ENCODE data around the gene PNCK.

Gene PNCK

DNA sequence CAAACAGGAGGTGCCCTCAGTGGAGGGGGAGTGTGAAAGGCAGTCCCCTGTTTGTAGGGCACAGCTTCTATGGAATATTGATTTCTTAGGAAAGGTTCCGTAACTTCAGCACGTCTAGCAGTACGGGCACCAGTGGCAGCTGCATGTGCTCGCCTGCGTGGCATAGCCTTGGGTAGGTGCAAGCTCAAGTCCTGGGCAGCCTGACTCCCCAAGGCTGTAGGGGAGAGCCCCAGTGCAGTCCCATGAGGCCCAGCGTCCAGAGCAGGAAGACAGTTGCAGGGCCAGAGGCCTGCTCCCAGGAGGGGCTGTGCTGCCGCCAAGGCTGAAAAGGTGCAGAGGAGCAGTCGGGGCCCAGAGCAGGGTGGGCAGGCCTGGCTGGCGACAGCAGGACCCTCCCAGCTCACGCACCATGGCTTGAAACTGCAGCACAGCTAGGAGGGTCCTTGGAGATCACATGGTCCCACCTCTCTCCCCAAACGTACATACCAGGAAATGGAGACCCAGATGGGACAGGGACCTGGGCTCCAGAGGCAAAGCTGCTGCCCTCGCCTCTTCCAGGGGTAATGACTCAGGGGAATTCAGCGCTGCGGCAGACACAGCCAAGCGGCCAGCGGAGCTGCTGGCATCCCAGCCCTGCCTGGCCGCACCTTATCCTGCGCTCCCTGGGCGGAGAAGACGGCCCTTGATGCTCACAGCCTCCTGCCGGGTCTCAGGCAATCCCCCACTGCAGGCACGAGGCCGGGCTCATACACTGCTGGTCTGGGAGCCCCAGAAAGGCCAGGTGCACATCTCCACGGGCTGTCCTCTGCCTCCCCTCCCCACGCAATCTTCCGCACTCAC is 32.7 kb downstream of the PNCK start:
- DNase-seq (ENCODE audit: low spot score): no peak

DNA sequence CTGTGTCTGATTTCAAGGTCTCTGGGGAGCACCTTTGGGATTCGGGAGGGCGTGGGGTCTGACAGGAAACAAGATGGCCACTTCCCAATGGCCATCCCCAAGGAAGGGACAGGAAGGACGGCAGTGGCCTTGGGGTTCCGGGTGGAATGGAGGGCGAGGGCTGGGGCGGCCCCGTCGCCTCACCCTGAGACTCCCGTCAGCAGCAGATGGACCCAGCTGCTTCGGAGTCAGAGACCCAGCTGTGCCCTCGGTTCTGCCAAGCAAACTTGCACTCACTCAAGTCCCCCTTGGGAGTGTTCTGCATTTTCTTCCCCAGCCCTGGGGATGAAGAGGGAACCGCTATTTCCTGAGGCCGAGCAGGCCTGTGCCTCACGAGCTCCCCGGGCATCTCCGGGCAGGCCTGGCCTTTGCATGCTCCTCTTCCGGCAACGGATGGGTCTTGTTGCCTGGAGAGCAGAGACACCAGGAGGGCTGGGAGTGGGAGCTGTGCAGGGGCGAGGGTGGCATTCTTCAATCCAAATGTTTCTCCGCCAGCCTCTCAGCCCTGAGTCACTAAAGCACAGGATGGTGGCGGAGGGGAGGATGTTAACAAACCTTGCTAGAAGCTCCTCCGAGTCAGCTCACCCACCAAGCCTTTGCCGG is 33.4 kb downstream of the PNCK start:
- no peak for DNase-seq (ENCODE audit: low spot score)

DNA sequence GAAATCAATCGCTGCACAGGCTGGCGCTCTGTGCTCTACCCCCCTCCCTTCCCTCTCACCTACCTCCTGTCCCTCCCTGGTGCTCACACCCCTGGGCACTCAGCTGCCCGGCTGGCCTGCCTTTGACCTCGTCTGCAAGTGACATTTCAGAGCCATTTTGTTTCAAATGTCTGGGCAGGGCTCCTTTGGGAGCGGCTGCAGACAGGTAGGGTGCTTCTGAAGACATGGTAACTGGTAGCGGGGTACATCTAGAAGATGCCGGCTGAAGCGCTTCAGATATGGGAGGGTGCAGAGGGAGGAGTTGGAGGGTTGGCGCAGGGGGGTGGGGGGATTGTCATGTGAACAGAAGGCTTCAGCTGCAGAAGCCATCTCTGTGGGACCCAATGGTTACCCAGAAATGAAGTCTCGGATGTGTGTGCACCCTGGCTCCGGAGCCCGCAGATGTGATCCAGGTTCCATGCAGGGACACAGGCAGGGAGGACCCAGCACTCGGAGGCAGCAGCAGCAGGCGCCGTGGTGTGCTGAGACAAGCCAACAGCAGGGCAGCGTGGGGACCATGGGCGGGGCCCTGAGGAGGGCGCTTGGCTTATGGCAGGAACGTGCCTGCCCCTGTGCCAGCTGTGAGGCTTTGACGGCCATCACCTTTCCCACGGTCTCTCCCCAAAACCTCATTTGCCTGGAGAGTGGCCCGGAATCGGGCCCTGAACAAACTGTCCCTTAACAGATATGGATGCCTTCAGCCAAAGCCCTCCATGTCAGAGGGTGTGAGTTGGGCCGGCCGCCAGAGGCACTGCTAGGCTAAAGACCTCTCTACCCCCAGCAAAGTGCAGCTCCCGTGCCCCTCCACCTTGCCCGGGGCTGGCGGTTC is 34.2 kb downstream of the PNCK start:
- DNase-seq (ENCODE audit: low spot score): no peak

DNA sequence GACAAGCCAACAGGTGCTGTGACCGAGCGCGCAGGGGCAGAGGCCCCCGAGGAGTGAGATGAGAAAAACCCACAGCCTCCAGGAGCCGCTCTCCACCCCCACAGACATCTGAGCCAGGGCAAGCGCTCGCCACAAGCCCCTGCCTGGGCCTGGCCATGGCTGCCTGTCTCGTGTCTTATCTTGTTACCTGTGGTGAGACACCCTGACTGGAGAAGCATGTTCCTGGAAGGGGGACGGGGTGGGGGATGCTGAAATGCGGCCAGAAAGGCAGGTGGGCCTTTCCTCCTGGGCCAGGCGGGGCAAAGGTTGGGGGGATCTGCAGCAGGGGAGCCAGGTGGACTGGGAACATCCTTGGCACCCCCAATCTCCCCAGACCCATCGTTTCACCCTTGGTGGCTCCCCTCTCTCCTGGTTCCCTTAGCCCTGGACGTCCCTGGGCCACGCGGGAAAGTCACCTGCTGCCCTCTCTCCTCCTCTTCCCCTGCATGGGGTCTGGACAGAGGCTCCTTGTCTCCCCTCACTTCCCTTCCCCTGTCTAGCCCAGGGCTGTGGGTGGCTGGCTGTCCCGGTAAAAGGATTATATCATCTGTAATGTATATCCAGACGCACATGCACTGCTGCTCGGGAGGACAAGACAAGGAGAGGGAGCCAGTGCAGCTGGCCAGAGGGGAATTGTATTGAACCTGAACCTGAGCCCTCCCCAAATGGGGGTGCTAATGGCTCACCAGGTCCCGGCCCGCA is 35.0 kb downstream of the PNCK start:
- no peak for DNase-seq (ENCODE audit: low spot score)

DNA sequence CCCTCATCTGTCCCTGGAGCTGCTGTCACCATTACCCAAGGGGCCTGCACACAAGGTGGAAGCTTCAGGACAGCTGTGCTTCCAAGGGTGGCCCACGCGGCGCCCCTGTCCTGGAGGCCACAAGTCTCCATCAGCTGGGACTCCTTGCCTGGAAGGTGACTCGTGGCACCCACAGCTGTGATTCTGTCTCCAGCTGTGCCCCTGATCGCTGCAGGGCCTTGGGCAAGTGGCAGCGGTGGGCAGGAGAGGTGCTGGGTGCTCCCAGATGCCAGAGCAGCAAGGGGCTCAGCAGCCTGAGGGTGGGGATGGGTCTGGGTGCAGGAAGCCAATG is 35.6 kb downstream of the PNCK start:
- DNase-seq (ENCODE audit: low spot score): no peak

DNA sequence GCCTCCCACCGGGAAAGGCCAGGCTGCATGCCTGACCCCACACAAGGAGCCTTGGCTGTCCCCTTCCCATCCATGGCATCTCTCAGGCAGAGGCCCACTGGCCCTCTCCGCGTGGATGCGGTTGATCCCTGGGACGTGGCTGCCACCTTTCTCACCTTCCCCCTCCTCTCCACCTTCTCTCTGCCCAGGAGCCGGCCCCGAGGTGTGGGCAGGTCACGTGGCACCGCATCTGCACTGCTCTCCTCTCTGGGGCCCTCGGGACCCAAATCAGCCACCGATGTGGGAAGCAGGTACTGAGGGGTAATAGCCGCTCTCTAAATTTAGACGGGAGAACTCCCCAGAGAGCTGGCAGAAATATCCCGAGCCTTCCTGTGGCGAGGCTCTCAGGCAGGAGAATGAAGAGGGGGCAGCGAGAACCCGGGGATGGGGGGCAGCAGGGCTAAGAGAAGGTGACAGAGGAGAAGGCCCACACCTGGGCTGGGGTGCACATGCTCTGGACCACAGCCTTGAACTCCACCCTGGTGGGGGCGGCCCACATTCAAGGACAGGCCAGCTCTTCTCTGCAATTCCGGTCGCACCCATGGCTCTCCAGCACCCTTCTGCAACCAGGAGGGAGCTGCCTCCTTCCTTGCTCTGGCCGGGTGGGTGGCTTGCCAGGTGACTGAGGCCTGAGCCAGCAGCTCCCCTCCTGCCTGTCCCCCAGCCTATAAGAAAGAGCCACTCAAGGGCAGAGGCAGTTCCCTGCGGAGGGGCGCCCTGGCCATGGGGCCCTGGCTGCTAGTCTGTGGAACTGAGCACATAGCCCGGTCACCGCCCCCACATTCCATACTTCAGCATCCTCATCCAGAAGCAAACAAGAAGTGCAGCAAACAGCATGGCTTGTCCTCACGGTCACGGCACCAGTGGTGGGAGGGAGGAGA is 36.2 kb downstream of the PNCK start:
- DNase-seq (ENCODE audit: low spot score): no peak

DNA sequence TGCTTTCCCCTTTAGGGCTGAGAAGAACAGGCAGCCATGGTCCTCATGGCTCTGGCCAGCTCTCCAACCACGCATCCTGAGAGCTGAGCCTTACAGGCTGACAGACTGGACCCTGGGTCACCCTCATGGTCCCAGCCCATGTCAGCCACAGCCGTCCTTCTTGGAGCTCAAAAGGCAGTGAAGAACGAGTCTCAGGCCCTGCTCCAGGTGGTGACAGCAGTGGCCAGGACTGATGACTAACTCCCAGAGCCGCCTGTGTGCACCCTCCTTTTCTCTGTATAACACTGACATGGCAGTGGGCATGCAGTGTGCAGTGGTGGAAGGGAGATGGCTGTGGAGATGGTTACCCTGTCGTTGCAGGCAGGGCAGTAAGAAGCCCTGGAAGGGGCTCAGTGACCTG is 36.9 kb downstream of the PNCK start:
- DNase-seq (ENCODE audit: low spot score): no peak

DNA sequence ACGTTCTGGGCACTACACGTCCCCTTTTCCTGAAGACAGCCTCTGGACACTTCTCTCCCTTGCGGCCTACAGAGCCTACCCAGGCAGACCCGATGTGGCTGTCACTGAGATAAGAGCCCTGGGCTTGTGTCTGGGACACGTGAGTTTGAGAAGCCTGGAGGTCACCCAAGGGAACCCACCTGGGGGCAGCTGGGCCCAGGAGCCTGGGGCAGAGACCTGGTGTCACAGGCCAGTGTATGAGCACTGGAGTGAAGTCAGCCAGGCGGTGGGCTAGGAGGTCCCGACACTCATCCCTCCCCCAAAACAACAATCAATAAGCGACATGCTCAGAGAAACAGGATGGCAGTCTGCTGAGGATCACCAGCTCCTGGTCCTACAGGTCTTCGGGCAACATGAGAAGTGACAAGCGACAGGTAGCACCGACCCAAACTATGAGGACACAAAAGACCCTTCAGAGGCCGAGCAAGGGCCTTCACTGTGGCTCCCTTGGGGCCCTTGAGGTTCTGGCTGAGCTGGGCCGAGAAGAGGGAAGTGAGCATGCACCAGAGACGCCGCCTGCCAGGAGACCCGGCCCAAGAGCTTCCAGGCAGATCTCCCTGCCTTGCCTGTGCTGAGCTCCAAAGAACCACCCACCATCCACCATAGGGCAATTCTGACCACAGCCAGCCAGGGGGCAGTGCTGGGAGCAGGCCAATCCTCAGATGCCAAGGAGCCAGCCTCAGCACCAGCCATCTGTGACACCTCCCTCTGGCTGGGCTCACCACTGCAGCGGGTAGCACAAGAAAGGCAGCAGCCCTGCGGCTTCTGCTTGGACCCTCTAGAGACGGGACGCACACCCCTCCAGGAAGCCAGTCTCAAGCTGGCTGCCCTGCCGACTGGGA is 37.6 kb downstream of the PNCK start:
- peak; percentile 66 for DNase-seq (ENCODE audit: low spot score)

DNA sequence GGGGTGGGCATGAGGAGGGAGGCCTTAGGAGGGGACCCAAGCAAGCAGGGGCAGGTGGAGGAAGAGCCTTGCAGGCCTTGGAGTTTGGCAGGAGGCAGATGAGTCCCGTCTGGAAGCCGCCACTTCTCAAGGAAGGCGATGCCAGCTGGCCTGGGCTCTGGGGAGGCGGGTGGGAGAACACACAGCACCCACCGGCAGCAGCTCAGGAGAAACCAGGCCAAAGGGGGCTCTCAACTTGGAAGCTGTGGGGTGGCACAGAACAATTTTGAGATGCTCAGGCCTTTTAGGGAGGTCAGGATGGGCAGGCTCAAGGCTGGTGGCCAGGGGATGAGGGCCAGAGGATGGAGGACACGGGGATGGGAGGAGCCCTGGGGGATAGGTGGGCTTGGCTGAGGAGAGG is 38.2 kb downstream of the PNCK start:
- DNase-seq (ENCODE audit: low spot score): no peak

DNA sequence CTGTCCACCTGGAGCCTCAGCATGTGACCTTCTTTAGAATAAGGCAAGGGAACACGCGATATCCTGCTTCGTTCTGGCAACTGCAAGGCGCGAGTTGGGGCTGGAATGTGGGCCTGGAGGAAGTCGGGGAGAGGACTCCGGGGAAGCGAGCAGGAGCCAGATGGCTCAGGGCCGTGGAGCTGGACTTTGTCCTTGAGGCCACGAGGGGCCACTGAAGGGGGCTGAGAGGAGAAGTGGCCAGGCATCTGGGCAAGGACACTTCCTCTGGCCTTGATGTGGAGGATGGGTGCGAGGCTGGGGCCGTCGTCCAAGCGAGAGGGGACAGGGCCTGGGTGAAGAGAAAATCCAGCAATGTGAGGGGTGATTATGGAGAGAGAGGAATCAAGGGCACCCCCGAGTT is 38.8 kb downstream of the PNCK start:
- no peak for DNase-seq (ENCODE audit: low spot score)

DNA sequence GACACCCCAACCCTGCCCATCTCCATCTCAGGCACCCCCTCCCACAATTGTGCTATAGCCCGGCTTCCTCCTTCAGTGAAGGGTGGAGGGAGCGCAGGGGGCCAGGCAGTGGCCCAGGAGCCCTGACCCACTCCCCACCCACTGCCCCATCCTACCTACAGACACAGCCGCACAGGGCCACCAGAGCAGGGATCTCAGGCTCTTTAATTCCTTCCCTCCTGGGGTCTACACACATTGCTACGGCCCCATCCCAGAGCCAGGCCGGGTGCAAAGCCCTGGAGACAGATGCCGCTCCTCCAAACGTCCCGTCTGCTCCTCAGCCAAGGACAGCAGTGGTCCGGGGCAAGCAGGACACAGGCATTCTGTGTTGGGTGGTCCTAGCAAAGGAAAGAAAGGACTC is 39.4 kb downstream of the PNCK start:
- no peak for DNase-seq (ENCODE audit: low spot score)

DNA sequence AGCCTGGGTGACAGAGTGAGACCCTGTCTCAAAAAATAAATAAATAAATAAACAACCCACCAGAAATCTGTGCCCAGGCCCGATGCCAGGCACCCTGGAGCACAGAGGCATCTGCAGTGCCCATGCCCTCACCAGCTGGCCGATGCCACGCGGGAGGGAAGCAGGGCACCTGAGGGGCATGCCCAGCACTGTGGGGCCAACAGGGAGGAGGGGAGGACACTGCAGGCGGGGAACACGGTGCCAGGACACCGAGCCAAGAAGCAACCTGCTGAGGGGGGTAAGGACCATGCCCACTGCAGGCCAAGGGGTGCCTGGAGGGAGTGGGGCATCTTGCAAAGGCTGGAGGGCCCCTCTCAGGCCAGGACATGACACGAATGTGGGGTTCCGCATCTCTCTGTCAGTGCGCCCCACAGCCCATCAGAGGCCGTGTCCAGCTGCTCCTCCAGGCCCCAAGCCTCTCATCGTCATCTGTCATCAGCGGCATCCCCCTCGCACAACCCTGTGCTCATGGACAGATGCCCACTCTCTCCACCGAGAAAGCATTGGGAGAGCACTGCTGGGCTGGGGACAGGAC is 39.9 kb downstream of the PNCK start:
- DNase-seq (ENCODE audit: low spot score): no peak

DNA sequence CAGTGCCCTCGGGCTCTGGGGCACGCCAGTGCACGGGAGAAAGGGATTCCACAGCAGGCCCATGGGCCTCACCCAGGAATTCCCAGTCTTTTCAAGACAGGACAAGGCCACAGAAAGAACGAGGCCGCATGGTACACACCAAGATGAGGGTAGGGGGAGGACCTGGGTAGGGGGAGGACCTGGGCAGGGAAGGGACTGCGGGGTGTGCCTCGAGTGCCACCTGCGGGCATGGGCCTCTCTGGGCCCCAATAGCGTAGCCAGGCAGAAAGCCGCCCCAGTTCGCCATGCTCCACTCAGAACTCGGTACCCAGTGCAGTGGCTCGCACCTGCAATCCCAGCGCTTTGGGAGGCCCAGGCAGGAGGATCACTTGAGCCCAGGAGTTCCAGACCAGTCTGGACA is 40.6 kb downstream of the PNCK start:
- DNase-seq (ENCODE audit: low spot score): no peak

DNA sequence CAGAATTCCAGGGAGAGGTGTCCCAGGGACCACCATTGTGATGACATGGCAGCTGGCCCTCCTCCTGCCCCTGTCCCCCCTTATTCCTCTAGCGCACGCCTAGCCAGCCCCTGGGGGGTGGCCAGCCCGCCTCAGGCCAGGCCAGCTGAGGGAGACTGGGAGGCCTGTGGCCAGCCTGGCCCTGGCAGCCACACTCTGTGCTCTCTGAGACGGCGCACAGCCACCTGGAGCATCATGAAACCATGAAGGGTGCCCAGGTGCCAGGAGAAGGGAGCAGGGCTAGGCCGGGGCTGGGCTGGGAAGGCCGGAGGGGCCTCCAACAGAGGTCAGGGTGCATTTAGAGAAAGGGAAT is 41.0 kb downstream of the PNCK start:
- no peak for DNase-seq (ENCODE audit: low spot score)

DNA sequence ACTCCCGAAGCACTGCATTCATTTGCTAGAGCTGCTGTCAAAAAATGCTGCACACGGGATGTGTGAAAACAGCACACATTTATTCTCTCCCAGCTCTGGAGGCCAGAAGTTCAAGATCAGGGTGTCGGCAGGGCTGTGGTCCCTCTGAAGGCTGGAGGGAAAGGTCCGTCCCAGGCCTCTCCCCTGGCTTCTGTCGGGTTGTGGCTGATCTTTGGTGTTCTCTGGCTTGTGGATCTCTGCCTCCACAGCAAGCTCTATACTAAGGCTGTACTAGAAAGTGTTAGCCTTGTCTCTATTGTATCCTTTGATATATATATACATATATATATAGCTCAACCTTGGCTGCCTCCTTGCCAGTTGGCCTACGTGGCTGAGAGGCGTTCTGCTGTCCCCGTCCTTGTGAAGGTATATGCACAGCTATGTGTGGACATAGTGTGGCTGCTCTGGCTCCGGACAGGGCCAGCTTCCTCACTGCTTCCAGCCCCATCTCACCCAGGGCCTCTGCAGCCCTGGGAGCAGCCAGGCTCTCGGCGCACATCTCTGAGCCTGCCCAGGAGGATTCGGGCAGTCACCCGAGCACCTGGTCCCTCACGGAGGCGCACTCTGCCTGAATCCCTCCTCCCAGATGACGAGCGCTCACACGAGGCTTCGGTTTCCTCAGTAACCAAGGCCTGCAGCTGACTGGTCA is 41.6 kb downstream of the PNCK start:
- no peak for DNase-seq (ENCODE audit: low spot score)

DNA sequence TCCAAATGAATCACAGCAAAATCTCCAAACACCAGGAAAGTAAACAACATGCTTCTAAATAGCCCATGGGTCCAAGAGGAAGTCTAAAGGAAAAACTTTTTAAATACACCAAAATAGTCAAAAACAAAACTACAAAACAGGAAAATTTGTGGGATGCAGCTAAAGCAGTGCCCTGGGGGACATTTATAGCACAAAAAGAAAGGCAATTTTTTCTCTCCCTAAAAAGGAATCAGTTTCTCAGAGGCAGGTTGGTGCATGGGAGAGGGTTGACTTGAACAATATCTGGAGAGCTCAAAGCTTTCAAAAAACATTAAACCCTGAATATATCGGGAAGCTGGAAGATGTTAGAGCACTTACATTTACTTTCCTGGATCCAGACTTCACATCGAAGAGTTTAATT is 42.3 kb downstream of the PNCK start:
- no peak for DNase-seq (ENCODE audit: low spot score)

DNA sequence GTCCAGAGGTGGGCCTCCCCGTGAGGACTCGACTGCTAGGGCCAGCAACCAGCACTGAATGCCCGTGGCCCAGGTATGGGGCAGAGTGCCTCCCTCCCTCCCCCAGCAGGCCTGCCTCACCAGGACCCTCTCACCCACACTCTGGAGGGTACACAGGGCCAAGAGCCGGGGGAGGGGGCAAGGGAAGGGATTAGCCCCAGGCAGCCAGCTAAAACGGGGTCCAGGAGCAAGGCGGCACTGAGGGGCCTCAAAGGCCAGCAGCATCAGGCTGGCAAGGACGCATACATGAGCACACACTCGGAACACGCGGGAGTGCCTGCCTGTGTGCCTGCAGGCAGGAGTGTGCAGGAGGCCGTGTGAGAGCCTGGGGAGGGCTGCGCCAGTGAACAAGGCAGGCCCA is 44.9 kb downstream of the PNCK start:
- DNase-seq (ENCODE audit: low spot score): no peak

DNA sequence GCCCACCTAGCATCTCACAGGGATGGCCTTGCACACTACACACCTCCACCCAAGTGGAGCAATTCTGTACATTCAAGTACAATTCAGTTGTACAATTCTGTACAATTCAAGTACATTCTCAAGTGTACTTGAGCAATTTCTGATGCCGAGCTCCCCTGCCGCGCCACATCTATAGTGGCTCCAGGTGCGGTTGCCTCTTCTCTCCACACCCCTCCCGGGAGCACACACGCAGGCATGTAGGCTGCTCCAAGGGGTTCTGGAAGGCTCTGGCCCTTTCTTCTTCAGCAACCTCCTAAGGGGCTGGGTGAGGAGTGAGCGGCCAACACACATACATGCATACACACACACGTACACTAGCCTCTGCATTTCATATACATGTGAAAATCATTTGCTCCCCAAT is 45.5 kb downstream of the PNCK start:
- no peak for DNase-seq (ENCODE audit: low spot score)

DNA sequence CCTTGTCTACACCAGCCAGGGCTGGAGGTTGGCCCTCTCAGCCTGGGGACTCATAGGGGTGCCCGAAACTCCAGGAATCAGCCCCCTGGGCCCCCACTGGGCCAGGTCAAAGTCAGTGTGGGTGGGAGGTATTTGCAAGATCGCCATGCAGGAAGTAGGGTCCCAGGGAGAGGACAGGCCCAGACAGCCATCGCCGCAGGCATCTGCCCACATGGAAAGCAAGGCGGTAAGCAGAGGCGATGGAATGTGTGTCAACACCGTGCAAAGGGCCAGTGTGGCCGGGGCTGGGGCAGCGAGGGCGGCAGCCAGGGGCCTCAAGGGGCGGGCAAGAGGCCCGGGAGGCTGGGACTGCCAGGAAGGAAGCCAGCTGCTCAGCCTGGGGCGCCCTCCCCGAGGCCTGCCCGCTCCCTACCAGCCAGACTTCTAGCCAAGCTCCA is 45.9 kb downstream of the PNCK start:
- no peak for DNase-seq (ENCODE audit: low spot score)

Measured in NAMALWA (cell line).